ENCODE measurements around the gene SPI1. TPM values are rescaled to one million over a fixed set of nuclear protein-coding genes. Genes with fewer than 3 reads are reported as not detected.

The SPI1 gene
- polyA plus RNA-seq, 1 donor: 10.2 TPM

DNA sequence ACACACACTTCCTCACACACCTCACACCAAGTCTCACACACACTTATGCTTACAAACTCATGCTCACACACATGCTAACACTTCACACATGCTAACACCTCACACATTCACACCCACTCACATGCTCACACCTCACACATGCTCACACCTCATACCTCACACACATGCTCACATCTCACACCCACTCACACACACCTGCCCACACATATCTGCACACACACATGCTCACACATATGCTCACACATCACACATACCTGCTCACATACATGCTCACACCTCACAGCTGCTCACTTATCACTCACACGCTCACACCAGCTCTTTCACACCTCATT lies 21.4 kb downstream of the SPI1 start:
- H3K9me3 ChIP-seq (ENCODE audit: control insufficient read depth, low read depth, low read length): no peaks in the 10 kb centered on the region
- no peaks in the 10 kb centered on the region for H3K4me1 ChIP-seq (ENCODE audit: control insufficient read depth, insufficient read depth, low read length)
- WGBS (ENCODE audit: insufficient coverage, low lambda C conversion rate): no CpG with 5 or more reads among the region's 1 CpG
- H3K27ac ChIP-seq (ENCODE audit: low read length): no peak overlapping the region
- DNase-seq: no peak
- H3K36me3 ChIP-seq (ENCODE audit: control insufficient read depth, insufficient read depth, low read length): no peaks in the 10 kb centered on the region
- no peaks in the 10 kb centered on the region for H3K27me3 ChIP-seq (ENCODE audit: control insufficient read depth, insufficient read depth, low read length)
- no peak overlapping the region for H3K4me3 ChIP-seq (ENCODE audit: low read length)

GRCh38 chr11:47356129-47356997 lies 22.0 kb downstream of the SPI1 start:
- 100% methylated on average over 2 of the region's 9 CpGs for WGBS (ENCODE audit: insufficient coverage, low lambda C conversion rate)
- no peaks in the 10 kb centered on the region for H3K9me3 ChIP-seq (ENCODE audit: control insufficient read depth, low read depth, low read length)
- H3K27me3 ChIP-seq (ENCODE audit: control insufficient read depth, insufficient read depth, low read length): no peaks in the 10 kb centered on the region
- H3K27ac ChIP-seq (ENCODE audit: low read length): no peak overlapping the region
- no peaks in the 10 kb centered on the region for H3K4me1 ChIP-seq (ENCODE audit: control insufficient read depth, insufficient read depth, low read length)
- DNase-seq: no peak
- no peaks in the 10 kb centered on the region for H3K36me3 ChIP-seq (ENCODE audit: control insufficient read depth, insufficient read depth, low read length)
- H3K4me3 ChIP-seq (ENCODE audit: low read length): no peak overlapping the region

DNA sequence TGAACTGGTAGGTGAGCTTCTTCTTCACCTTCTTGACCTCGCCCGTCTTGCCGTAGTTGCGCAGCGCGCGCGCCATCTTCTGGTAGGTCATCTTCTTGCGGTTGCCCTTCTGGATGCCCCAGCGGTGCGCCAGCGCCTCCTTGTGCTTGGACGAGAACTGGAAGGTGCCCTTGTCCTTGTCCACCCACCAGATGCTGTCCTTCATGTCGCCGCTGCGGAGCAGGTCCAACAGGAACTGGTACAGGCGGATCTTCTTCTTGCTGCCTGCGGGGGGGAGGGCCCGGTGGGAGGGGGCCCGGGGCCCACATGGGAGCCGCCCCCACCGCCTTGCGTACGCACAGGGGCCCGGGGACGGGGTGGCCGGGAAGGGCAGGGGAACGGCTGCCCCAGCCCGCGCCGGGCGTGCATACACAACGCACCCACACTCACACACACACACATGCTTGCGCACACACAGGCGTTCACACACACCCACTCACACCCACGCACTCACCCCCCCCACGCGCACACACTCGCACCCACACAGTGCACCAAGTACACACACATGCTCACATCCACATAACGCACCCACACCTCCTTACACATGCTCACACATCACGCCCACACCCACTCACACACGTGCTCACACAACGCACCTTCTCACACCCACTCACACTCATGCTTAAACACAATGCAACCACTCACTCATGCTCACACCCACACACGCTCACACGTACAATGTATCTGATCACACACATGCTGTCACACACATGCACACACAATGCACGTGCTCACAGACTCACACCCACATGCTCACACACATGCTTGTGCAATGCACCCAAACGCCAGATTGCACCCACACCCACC lies 22.8 kb downstream of the SPI1 start:
- peak overlapping the region; percentile 15 for H3K4me3 ChIP-seq (ENCODE audit: low read length)
- peak; percentile 93 to 95 for DNase-seq
- no peaks in the 10 kb centered on the region for H3K9me3 ChIP-seq (ENCODE audit: control insufficient read depth, low read depth, low read length)
- 80% methylated on average over 1 of the region's 47 CpGs for WGBS (ENCODE audit: insufficient coverage, low lambda C conversion rate)
- no peaks in the 10 kb centered on the region for H3K36me3 ChIP-seq (ENCODE audit: control insufficient read depth, insufficient read depth, low read length)
- no peak overlapping the region for H3K27ac ChIP-seq (ENCODE audit: low read length)
- H3K27me3 ChIP-seq (ENCODE audit: control insufficient read depth, insufficient read depth, low read length): no peaks in the 10 kb centered on the region
- H3K4me1 ChIP-seq (ENCODE audit: control insufficient read depth, insufficient read depth, low read length): no peaks in the 10 kb centered on the region

- Histone ChIP-seq H3K4me1 (ENCODE audit: control insufficient read depth, insufficient read depth, low read length) (no peaks in the 10 kb centered on the region), H3K9me3 (ENCODE audit: control insufficient read depth, low read depth, low read length) (no peaks in the 10 kb centered on the region), H3K4me3 (ENCODE audit: low read length) (peak overlapping the region; percentile 15), H3K36me3 (ENCODE audit: control insufficient read depth, insufficient read depth, low read length) (no peaks in the 10 kb centered on the region), H3K27ac (ENCODE audit: low read length) (no peak overlapping the region), H3K27me3 (ENCODE audit: control insufficient read depth, insufficient read depth, low read length) (no peaks in the 10 kb centered on the region)
- DNase-seq: no peak
- WGBS (ENCODE audit: insufficient coverage, low lambda C conversion rate): no CpG with 5 or more reads among the region's 32 CpGs
Measured at GRCh38 chr11:47354913-47355282, 23.4 kb downstream of the SPI1 start.

DNA sequence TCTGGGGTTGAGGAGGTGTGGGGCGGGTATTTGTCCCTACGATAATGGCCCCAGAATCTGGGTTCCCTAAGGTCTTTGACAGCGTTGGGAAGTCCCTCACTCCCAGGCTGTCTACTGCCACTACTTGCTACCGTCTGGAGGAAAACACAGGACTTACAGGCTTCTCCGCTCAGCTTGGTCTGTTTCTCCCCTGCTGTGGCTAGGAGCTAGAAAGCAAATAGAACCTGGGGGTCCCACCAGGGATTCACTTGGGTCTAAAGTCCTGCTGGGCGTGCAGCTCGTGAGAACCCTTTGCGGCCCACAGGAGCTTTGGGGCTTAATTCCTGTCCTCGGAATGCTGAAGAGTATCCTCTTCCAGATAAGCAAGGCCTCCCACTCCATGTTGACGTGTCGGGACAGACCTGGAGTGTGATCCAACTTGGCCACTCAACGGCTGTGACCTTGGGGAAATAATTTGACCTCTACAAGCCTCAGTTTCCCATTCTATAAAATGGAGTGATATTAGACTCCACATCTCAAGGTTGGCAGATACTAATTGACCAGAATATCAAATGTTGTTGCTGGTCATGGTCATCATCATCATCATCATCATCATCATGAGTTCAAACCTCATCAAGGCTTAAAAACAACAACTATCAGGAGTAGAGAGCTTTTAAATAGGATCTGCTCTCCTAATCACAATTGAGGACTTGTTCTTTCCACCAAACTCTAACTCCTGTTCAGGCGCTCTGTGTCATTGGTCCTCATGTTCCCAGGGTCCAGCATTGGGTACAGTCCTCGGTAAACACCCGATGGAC lies 24.2 kb downstream of the SPI1 start:
- Histone ChIP-seq H3K27ac (ENCODE audit: low read length) (no peak overlapping the region), H3K4me3 (ENCODE audit: low read length) (no peak overlapping the region), H3K9me3 (ENCODE audit: control insufficient read depth, low read depth, low read length) (no peaks in the 10 kb centered on the region), H3K4me1 (ENCODE audit: control insufficient read depth, insufficient read depth, low read length) (no peaks in the 10 kb centered on the region), H3K36me3 (ENCODE audit: control insufficient read depth, insufficient read depth, low read length) (no peaks in the 10 kb centered on the region), H3K27me3 (ENCODE audit: control insufficient read depth, insufficient read depth, low read length) (no peaks in the 10 kb centered on the region)
- WGBS (ENCODE audit: insufficient coverage, low lambda C conversion rate): 60% methylated on average over 1 of the region's 15 CpGs
- no peak for DNase-seq

DNA sequence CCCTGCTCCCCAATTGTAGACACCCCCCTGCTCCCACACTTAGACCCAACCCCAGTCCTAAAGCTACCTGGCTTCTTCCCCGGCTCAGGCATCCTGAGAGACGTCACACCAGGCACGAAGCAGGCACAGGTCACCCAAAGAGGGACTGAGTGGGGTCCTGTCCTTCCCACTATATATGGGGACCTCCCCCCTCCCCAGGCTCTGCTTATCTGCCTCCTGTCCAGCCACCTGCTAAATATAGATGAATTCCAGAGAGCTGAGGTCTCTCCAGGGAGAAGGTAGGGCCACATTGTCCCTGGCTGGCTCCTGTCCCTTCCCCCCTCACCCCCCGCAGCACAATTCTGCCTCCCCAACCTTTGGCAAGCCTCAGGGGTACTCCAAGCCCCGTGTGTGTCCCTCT lies 25.8 kb downstream of the SPI1 start, which contains the start of gene MYBPC3:
Gene MYBPC3, minus strand, starts transcription at position 147 of the 400 bp plus-strand sequence. Its CDS starts 55 bp downstream, at position 92.
- no peak within 1 kb of the TSS for H3K27ac ChIP-seq (ENCODE audit: low read length)
- H3K4me3 ChIP-seq (ENCODE audit: low read length): no peak within 1 kb of the TSS
- H3K27me3 ChIP-seq (ENCODE audit: control insufficient read depth, insufficient read depth, low read length): no peaks in the 10 kb centered on the region
- no peaks in the 10 kb centered on the region for H3K9me3 ChIP-seq (ENCODE audit: control insufficient read depth, low read depth, low read length)
- WGBS (ENCODE audit: insufficient coverage, low lambda C conversion rate): 100% methylated on average over 1 of the region's 5 CpGs
- no peaks in the 10 kb centered on the region for H3K4me1 ChIP-seq (ENCODE audit: control insufficient read depth, insufficient read depth, low read length)
- no peaks in the 10 kb centered on the region for H3K36me3 ChIP-seq (ENCODE audit: control insufficient read depth, insufficient read depth, low read length)
- no peak for DNase-seq

GRCh38 chr11:47351156-47352126 lies 26.9 kb downstream of the SPI1 start:
- no peaks in the 10 kb centered on the region for H3K4me1 ChIP-seq (ENCODE audit: control insufficient read depth, insufficient read depth, low read length)
- no peak for DNase-seq
- no peaks in the 10 kb centered on the region for H3K9me3 ChIP-seq (ENCODE audit: control insufficient read depth, low read depth, low read length)
- H3K4me3 ChIP-seq (ENCODE audit: low read length): no peak overlapping the region
- no peaks in the 10 kb centered on the region for H3K27me3 ChIP-seq (ENCODE audit: control insufficient read depth, insufficient read depth, low read length)
- H3K36me3 ChIP-seq (ENCODE audit: control insufficient read depth, insufficient read depth, low read length): no peaks in the 10 kb centered on the region
- WGBS (ENCODE audit: insufficient coverage, low lambda C conversion rate): no CpG with 5 or more reads among the region's 29 CpGs
- no peak overlapping the region for H3K27ac ChIP-seq (ENCODE audit: low read length)

GRCh38 chr11:47350315-47350714 lies 28.0 kb downstream of the SPI1 start:
- Histone ChIP-seq H3K9me3 (ENCODE audit: control insufficient read depth, low read depth, low read length) (no peaks in the 10 kb centered on the region), H3K36me3 (ENCODE audit: control insufficient read depth, insufficient read depth, low read length) (no peaks in the 10 kb centered on the region), H3K27me3 (ENCODE audit: control insufficient read depth, insufficient read depth, low read length) (no peaks in the 10 kb centered on the region), H3K4me1 (ENCODE audit: control insufficient read depth, insufficient read depth, low read length) (no peaks in the 10 kb centered on the region), H3K27ac (ENCODE audit: low read length) (no peak overlapping the region), H3K4me3 (ENCODE audit: low read length) (no peak overlapping the region)
- WGBS (ENCODE audit: insufficient coverage, low lambda C conversion rate): no CpG with 5 or more reads among the region's 9 CpGs
- DNase-seq: no peak

- no peak for DNase-seq
- Histone ChIP-seq H3K4me1 (ENCODE audit: control insufficient read depth, insufficient read depth, low read length) (no peaks in the 10 kb centered on the region), H3K36me3 (ENCODE audit: control insufficient read depth, insufficient read depth, low read length) (no peaks in the 10 kb centered on the region), H3K9me3 (ENCODE audit: control insufficient read depth, low read depth, low read length) (no peaks in the 10 kb centered on the region), H3K4me3 (ENCODE audit: low read length) (no peak overlapping the region), H3K27ac (ENCODE audit: low read length) (no peak overlapping the region), H3K27me3 (ENCODE audit: control insufficient read depth, insufficient read depth, low read length) (no peaks in the 10 kb centered on the region)
- no CpG with 5 or more reads among the region's 23 CpGs for WGBS (ENCODE audit: insufficient coverage, low lambda C conversion rate)
Measured at GRCh38 chr11:47349521-47350095, 28.7 kb downstream of the SPI1 start.
